Astrocyte (in vitro differentiated cells and primary cell): ENCODE measurements around the gene RASSF5.

Experiments
- CTCF ChIP-seq: IDR thresholded peaks from 2 replicates; pipeline ENCODE4 v1.5.1; 2011; ENCODE audit warnings: low read depth, mild to moderate bottlenecking, inconsistent platforms, low read length, moderate library complexity; ENCODE audit not compliant: insufficient read depth
- EZH2 ChIP-seq: IDR thresholded peaks from 2 replicates; pipeline ENCODE4 v1.6.1; 2012; ENCODE audit warnings: mild to moderate bottlenecking, low read length, inconsistent platforms; ENCODE audit not compliant: insufficient read depth

- no peak for TF ChIP-seq CTCF
- TF ChIP-seq EZH2 = no peak
Observed at GRCh38 chr1:206540044-206540780, 32.9 kb downstream of the RASSF5 start.
